Measurements from ENCODE around the gene SLC31A1. TPM values are rescaled to one million over a fixed set of nuclear protein-coding genes. Genes with fewer than 3 reads are reported as not detected.

Gene SLC31A1
- total RNA-seq, 6 donors from 2014 or later: 10.5 to 44.7 (median 28.5) TPM

DNA sequence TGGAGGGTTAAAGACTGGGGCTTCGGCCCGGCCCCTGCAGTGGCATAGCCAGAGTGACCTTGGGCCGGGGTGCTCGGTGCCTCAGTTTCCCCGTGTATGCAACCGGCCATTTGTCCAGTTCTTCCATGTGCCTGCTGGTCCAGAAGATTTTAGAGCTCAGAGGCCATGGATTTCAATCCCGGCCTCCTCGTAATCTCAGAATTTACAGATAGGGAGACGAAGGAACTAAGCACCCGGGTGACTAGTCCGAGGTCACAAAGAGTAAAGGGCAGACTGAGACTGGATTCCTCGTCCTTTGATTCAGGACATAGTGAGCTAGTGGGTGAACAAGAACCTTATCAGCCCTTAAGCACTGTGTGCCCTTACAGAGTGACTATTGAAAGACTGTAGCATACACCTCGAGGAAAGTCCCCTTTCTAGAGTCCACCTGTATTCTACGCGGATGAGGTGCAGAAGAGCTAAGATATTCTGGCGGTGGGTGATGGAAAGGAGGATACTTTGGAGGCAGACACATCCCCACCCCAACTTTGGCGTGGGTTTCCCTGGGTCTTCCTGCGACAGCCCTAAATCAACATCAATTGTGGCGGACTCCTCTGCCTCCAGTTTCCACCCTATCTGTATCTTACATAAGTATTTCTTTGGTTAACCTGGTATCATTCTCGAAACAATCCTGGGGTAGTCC, 597 bp downstream of the SLC31A1 start:
- ATAC-seq (ENCODE audit: low FRiP score in 2 of 2): peak; percentile 22 to 23
- Histone ChIP-seq H3K4me3 (peak overlapping the region; percentile 40 to 88 (median 84)), H3K9me3 (no peaks in the 10 kb centered on the region), H3K27me3 (no peaks in the 10 kb centered on the region), H3K4me1 (peaks cover 29 to 50% (median 42%) of the 10 kb centered on the region in 4 donors), H3K27ac (peak overlapping the region; percentile 80 to 95 (median 88)), H3K36me3 (peaks cover 0 to 7% (median 0%) of the 10 kb centered on the region in 4 donors)
- 14 to 17% methylated on average over 13 to 20 of the region's 20 CpGs for WGBS, 2 donors
- DNase-seq: no peak
- TF ChIP-seq EP300 (IDR thresholded peaks at IDR 0.05) (no peak), POLR2AphosphoS5 (IDR thresholded peaks at IDR 0.05) (no peak), POLR2A (IDR thresholded peaks at IDR 0.05) (peak in 1 of 4 donors; percentile 14)

DNA sequence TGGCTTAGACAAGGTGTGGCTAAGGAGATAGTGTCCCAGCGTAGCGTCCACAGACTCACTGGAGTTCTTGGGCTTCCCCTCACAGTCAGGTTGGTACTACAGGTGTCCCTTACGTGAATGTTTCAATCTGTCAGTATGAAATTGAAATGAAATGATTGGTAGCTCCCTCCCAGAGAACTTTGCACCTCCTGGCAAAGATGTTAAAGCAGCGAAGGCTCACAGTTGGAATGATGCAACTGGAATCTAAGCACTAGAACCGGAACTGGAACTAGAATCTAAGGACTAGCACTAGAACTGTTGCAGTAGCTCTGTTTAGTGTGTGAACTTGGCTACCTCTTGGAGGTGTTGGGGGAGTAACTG, 1.1 kb downstream of the SLC31A1 start:
- Histone ChIP-seq H3K9me3 (no peaks in the 10 kb centered on the region), H3K27ac (peak overlapping the region; percentile 80 to 95 (median 88)), H3K36me3 (peaks cover 0 to 7% (median 0%) of the 10 kb centered on the region in 4 donors), H3K4me3 (peak overlapping the region; percentile 10 to 88 (median 84)), H3K4me1 (peaks cover 29 to 50% (median 42%) of the 10 kb centered on the region in 4 donors), H3K27me3 (no peaks in the 10 kb centered on the region)
- DNase-seq (no peak), ATAC-seq (ENCODE audit: low FRiP score in 2 of 2) (no peak)
- TF ChIP-seq, protein P1, sequence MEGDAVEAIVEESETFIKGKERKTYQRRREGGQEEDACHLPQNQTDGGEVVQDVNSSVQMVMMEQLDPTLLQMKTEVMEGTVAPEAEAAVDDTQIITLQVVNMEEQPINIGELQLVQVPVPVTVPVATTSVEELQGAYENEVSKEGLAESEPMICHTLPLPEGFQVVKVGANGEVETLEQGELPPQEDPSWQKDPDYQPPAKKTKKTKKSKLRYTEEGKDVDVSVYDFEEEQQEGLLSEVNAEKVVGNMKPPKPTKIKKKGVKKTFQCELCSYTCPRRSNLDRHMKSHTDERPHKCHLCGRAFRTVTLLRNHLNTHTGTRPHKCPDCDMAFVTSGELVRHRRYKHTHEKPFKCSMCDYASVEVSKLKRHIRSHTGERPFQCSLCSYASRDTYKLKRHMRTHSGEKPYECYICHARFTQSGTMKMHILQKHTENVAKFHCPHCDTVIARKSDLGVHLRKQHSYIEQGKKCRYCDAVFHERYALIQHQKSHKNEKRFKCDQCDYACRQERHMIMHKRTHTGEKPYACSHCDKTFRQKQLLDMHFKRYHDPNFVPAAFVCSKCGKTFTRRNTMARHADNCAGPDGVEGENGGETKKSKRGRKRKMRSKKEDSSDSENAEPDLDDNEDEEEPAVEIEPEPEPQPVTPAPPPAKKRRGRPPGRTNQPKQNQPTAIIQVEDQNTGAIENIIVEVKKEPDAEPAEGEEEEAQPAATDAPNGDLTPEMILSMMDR (IDR thresholded peaks at IDR 0.05): no peak
- peak in 1 of 4 donors; percentile 24 for TF ChIP-seq POLR2A (IDR thresholded peaks at IDR 0.05)
- 46 to 53% methylated on average over 5 of the region's 5 CpGs for WGBS, 2 donors

DNA sequence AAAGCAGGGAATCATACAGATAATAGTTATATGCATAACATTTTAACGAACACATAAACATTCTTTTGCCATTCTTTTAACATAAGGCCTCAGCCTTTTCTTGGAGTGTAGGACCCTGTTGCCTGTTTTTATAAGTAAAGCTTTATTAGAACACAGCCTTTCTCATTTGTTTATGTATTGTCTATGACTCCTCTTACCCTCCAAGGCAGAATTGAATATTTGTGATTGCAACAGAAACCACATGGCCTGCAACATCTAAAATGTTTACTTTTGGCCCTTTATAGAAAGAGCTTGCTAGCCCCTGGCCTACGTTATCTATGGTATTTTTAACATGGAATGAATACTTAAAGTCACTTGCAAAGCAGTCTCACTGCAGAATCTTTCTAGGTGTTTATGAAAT, 2.6 kb downstream of the SLC31A1 start:
- no peak overlapping the region for H3K4me3 ChIP-seq
- H3K4me1 ChIP-seq: peaks cover 29 to 47% (median 34%) of the 10 kb centered on the region in 4 donors
- WGBS, 2 donors: 77 to 80% methylated on average over 2 of the region's 2 CpGs
- TF ChIP-seq, protein P1 (IDR thresholded peaks at IDR 0.05): no peak
- TF ChIP-seq POLR2AphosphoS5 (IDR thresholded peaks at IDR 0.05): no peak
- TF ChIP-seq POLR2A (IDR thresholded peaks at IDR 0.05): no peak
- no peak for TF ChIP-seq EP300 (IDR thresholded peaks at IDR 0.05)
- DNase-seq: no peak
- no peaks in the 10 kb centered on the region for H3K9me3 ChIP-seq
- H3K27ac ChIP-seq: no peak overlapping the region
- no peak for ATAC-seq (ENCODE audit: low FRiP score in 2 of 2)
- no peaks in the 10 kb centered on the region for H3K27me3 ChIP-seq
- peaks cover 0 to 7% (median 0%) of the 10 kb centered on the region in 4 donors for H3K36me3 ChIP-seq

DNA sequence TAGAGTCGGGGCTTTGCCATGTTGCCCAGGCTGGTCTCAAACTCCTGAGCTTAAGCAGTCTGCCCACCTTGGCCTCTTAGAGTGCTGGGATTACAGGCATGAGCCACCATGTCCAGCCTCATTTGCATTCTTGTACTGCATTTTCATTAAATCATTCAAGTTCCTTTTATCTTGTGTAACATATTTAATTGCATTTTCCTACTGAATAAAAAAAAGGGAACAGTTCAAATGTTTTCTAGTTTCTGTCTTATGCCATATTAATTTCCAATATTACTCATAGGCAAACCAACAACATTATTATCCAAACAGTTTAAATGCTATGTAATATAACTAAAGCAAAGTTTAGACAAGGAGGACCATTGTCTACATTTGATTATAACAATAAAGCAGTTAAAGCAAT, 6.1 kb downstream of the SLC31A1 start:
- no peak for ATAC-seq (ENCODE audit: low FRiP score in 2 of 2)
- no peak overlapping the region for H3K4me3 ChIP-seq
- no peaks in the 10 kb centered on the region for H3K27me3 ChIP-seq
- H3K4me1 ChIP-seq: peaks cover 10 to 24% (median 16%) of the 10 kb centered on the region in 4 donors
- H3K36me3 ChIP-seq: peaks cover 0 to 7% (median 0%) of the 10 kb centered on the region in 4 donors
- no peak overlapping the region for H3K27ac ChIP-seq
- no peak for DNase-seq
- 0 to 90% methylated on average over 1 of the region's 1 CpG for WGBS, 2 donors
- no peaks in the 10 kb centered on the region for H3K9me3 ChIP-seq
- TF ChIP-seq, protein P1 (IDR thresholded peaks at IDR 0.05): no peak
- no peak for TF ChIP-seq EP300 (IDR thresholded peaks at IDR 0.05)
- no peak for TF ChIP-seq POLR2A (IDR thresholded peaks at IDR 0.05)
- no peak for TF ChIP-seq POLR2AphosphoS5 (IDR thresholded peaks at IDR 0.05)

DNA sequence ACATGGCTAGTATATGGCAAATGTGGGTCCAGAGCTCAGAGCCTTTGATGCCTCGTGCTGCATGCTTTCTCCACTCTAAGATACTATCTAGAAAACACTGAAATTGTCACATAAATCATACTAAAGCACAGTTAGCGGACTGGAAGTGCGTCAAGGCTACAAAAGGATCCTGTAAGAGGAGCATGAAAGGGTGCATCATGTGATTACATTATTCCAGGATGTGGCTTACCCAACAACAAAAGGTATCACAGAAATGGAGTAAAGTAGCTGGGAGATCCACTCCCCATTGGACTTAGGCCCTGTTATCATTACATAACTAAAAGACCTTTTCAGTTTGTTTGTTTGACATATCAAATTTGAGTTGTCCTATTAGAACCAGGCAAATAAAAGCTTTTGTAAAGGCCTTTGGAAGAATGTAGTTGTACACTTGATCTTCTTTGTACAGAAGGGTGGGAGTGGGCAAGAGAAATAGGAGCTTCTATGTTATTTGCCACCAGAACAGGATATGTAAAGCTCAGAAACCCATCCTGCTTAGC, 6.9 kb downstream of the SLC31A1 start:
- peaks cover 7 to 24% (median 14%) of the 10 kb centered on the region in 4 donors for H3K4me1 ChIP-seq
- H3K9me3 ChIP-seq: no peaks in the 10 kb centered on the region
- H3K27me3 ChIP-seq: no peaks in the 10 kb centered on the region
- H3K27ac ChIP-seq: no peak overlapping the region
- 64 to 74% methylated on average over 3 of the region's 3 CpGs for WGBS, 2 donors
- no peak overlapping the region for H3K4me3 ChIP-seq
- no peak for DNase-seq
- H3K36me3 ChIP-seq: peaks cover 0 to 7% (median 0%) of the 10 kb centered on the region in 4 donors
- no peak for ATAC-seq (ENCODE audit: low FRiP score in 2 of 2)
- TF ChIP-seq POLR2A (IDR thresholded peaks at IDR 0.05) (no peak), POLR2AphosphoS5 (IDR thresholded peaks at IDR 0.05) (no peak), EP300 (IDR thresholded peaks at IDR 0.05) (no peak)
- TF ChIP-seq, protein P1 (IDR thresholded peaks at IDR 0.05): no peak
